GM12878 (cell line): Measurements from ENCODE around the gene RNU11. TPM values are rescaled to one million over a fixed set of nuclear protein-coding genes. Genes with fewer than 3 reads are reported as not detected.

Experiments used
- BACH1 ChIP-seq: fragments of 450-650 bp; IDR thresholded peaks from 2 replicates; pipeline ENCODE4 v1.6.1; 2017; ENCODE audit warnings: mild to moderate bottlenecking, borderline replicate concordance
- CTCF ChIP-seq, 3 experiments: IDR thresholded peaks in 2 of 3; conservative IDR thresholded peaks in 1 of 3; 2 replicates each; pipeline ENCODE4 v1.5.1; 2011; ENCODE audit warnings: low read depth in 3 of 3, low read length in 3 of 3, mild to moderate bottlenecking in 3 of 3, control low read depth in 2 of 3, moderate library complexity in 2 of 3, inconsistent platforms in 1 of 3, mixed read lengths in 1 of 3; ENCODE audit not compliant: control insufficient read depth in 2 of 3, insufficient read depth in 1 of 3; ENCODE audit errors: extremely low read depth in 1 of 3
- IKZF1 ChIP-seq: fragments of 450-650 bp; conservative IDR thresholded peaks from 2 replicates; pipeline ENCODE4 v1.6.1; 2017; ENCODE audit warnings: antibody characterized with exemption, mild to moderate bottlenecking
- MYB ChIP-seq: fragments of 150-350 bp; IDR thresholded peaks from 2 replicates; pipeline ENCODE4 v1.6.1; 2014; ENCODE audit warnings: mild to moderate bottlenecking, low read depth, low read length, borderline replicate concordance
- NBN ChIP-seq: fragments of 450-650 bp; IDR thresholded peaks from 2 replicates; pipeline ENCODE4 v1.6.1; 2016
- NFYB ChIP-seq: IDR thresholded peaks from 2 replicates; pipeline ENCODE4 v1.6.1; 2011; ENCODE audit warnings: low read depth, mild to moderate bottlenecking, low read length, improper control_type of control experiment, moderate library complexity; ENCODE audit not compliant: insufficient read depth
- POLR2A ChIP-seq: IDR thresholded peaks from 2 replicates; pipeline ENCODE4 v1.6.1; 2011; ENCODE audit warnings: low read depth, mild to moderate bottlenecking, low read length
- PRDM15 ChIP-seq: fragments of 450-650 bp; formaldehyde crosslinking; IDR thresholded peaks from 2 replicates; pipeline ENCODE4 v1.4.0; 2020; ENCODE audit warnings: mild to moderate bottlenecking, moderate library complexity
- RB1 ChIP-seq: fragments of 450-650 bp; formaldehyde crosslinking; IDR thresholded peaks from 2 replicates; pipeline ENCODE4 v1.6.1; 2017; ENCODE audit warnings: mild to moderate bottlenecking, borderline replicate concordance
- SMC3 ChIP-seq: IDR thresholded peaks from 2 replicates; pipeline ENCODE4 v1.6.1; 2011; ENCODE audit warnings: low read length, improper control_type of control experiment, borderline replicate concordance
- SPI1 ChIP-seq: IDR thresholded peaks from 2 replicates; pipeline ENCODE4 v1.6.1; 2011; ENCODE audit warnings: low read depth, mild to moderate bottlenecking, low read length, moderate library complexity, borderline replicate concordance; ENCODE audit not compliant: insufficient read depth
- SREBF1 ChIP-seq: IDR thresholded peaks from 2 replicates; pipeline ENCODE4 v1.6.1; 2012; ENCODE audit warnings: mild to moderate bottlenecking, low read length
- STAT1 ChIP-seq: fragments of 450-650 bp; conservative IDR thresholded peaks from 2 replicates; pipeline ENCODE4 v1.6.1; 2014; ENCODE audit warnings: antibody characterized with exemption, mild to moderate bottlenecking
- ZBTB40 ChIP-seq: fragments of 450-650 bp; IDR thresholded peaks from 2 replicates; pipeline ENCODE4 v1.6.1; 2016; ENCODE audit warnings: mild to moderate bottlenecking, moderate library complexity, borderline replicate concordance
- polyA plus RNA-seq, 11 experiments: library from polyadenylated mRNA; depleted of rRNA in 4 of 11; unstranded in 6 of 11; stranded (reverse) in 5 of 11; fragments of >200 nt; fragmentation: Nextera tagmentation in 4 of 11; fragmentation: Illumina TruSeq in 1 of 11; extraction: Ambion mirVana in 4 of 11; extraction: Trizol in 1 of 11; gene quantifications; 1 replicate in 1 of 11; 2 replicates in 10 of 11; pipeline versions ENCODE4 v1.2.1 to v1.2.3, GENCODE V29; 2011 to 2016; ENCODE audit warnings: inconsistent platforms in 2 of 11, missing spikeins in 2 of 11, low read depth in 1 of 11
- total RNA-seq, 4 experiments: library from RNA; depleted of rRNA in 3 of 4; stranded (reverse); fragments of >200 nt in 3 of 4; fragmentation: Illumina TruSeq in 1 of 4; extraction: Trizol in 1 of 4; gene quantifications; 2 replicates each; pipeline versions ENCODE4 v1.2.1 to v1.2.3, GENCODE V29; 2013 to 2021

RNU11 gene
- total and polyA plus RNA-seq, 10 of the 15 experiments (the other 5 are each of a cell fraction or from before 2014, with no cell fraction given): under 0.01 TPM; not detected in 9

DNA sequence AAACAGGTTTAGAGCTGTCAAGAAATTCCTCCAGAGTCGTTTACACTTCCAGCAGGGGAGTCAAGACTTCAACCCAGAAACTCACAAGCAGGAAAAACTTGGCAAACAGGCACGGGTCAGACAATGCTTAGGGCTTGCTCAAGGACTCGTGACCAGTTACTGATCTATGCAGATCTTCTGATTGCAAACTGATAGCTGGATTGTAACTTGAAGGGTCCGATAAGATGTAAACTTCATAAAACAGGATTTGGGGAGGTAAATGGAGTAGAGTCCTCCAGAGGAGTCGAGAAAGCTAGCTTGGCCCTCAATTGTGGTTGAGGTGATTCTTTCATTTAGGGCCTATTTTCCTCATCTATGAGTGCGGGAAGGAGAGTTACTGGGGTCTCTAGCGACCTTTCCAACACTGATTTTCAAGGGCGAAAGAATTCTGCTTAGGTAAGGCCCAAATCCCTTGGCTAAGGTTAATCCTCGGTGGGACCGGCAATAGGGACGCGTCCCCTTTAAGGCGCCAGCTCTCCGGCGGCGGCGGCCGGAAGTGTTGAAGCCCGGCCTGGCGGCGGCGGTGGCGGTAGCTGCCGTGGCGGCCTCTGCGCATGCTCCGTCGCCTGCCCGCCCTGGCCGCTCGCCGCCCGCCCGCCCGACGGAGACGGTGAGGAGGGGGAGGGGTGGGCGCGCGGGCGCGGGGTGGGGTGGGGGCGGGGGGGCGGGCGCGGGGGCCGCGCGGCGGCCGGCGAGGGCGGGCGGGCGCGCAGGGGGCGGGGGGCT lies 20.0 kb downstream of the RNU11 start, which contains the start of gene GMEB1 (continued):
- TF ChIP-seq CTCF (IDR thresholded peaks at IDR 0.05 in 2 of 3, conservative IDR thresholded peaks at IDR 0.05 in 1 of 3; ENCODE audit: control insufficient read depth in 2 of 3, extremely low read depth in 1 of 3, insufficient read depth in 1 of 3, low read depth in 3 of 3, low read length in 3 of 3) (0 out of 6 replicates have a peak, but pooled peaks of 1 of the 3 experiments have one; percentile 4), SREBF1 (no peak), NFYB (no peak), ZBTB40 (peak; percentile 62; the same call in 1 of the 2 replicates), SPI1 (no peak), BACH1 (no peak), RB1 (peak; percentile 62; the same call in 1 of the 2 replicates), PRDM15 (CRISPR knock-in tag) (no peak), NBN (peak; percentile 75), MYB (no peak), STAT1 (no peak), POLR2A (0 out of 2 replicates have a peak, but pooled peaks have one; percentile 6), IKZF1 (peak; percentile 24; the same call in 1 of the 2 replicates), SMC3 (no peak)
